K562 (cell line): ENCODE data around the gene SLC5A6. TPM values are rescaled to one million over a fixed set of nuclear protein-coding genes. Genes with fewer than 3 reads are reported as not detected.

ENCODE experiments used
- CREB1 ChIP-seq, 2 experiments: sonication (generic) in 1 of 2; formaldehyde crosslinking in 1 of 2; IDR thresholded peaks; 2 replicates each; pipeline versions ENCODE4 v1.6.1 to v1.8.0; 2012 to 2022; ENCODE audit warnings: inconsistent platforms in 1 of 2, mild to moderate bottlenecking in 1 of 2, missing genetic modification reagents in 1 of 2, moderate library complexity in 1 of 2
- EHMT2 ChIP-seq: fragments of 450-650 bp; IDR thresholded peaks from 2 replicates; pipeline ENCODE4 v1.6.1; 2018; ENCODE audit warnings: antibody characterized with exemption
- ETS1 ChIP-seq: conservative IDR thresholded peaks from 2 replicates; pipeline ENCODE4 v1.6.1; 2011; ENCODE audit warnings: low read depth, mild to moderate bottlenecking, low read length; ENCODE audit not compliant: control insufficient read depth
- ETV5 ChIP-seq: sonication (generic); formaldehyde crosslinking; IDR thresholded peaks from 2 replicates; pipeline ENCODE4 v1.4.0; 2020; ENCODE audit warnings: low read depth, mild to moderate bottlenecking, missing genetic modification reagents
- EZH2 ChIP-seq: IDR thresholded peaks from 2 replicates; pipeline ENCODE4 v1.6.1; 2012; ENCODE audit warnings: low read depth, mild to moderate bottlenecking, inconsistent platforms, low read length, borderline replicate concordance
- MAX ChIP-seq: sonication (generic); formaldehyde crosslinking; IDR thresholded peaks from 2 replicates; pipeline ENCODE4 v1.9.0; 2022; ENCODE audit warnings: mild to moderate bottlenecking, missing genetic modification reagents
- MNT ChIP-seq, 2 experiments: fragments of 450-650 bp; conservative IDR thresholded peaks; 2 replicates each; pipeline ENCODE4 v1.6.1; 2017; ENCODE audit warnings: mild to moderate bottlenecking in 2 of 2, moderate library complexity in 2 of 2
- NEUROD1 ChIP-seq: fragments of 150-350 bp; IDR thresholded peaks from 2 replicates; pipeline ENCODE4 v1.6.1; 2014; ENCODE audit warnings: borderline replicate concordance, low read length, low read depth; ENCODE audit not compliant: partially characterized antibody
- PRPF4 ChIP-seq: fragments of 200-400 bp; formaldehyde crosslinking; IDR thresholded peaks from one replicate; pipeline ENCODE4 v1.6.1; 2017; ENCODE audit warnings: low read length, low read depth, mild to moderate bottlenecking; ENCODE audit not compliant: insufficient read depth, poor library complexity, severe bottlenecking
- SRSF3 ChIP-seq: fragments of 200-400 bp; formaldehyde crosslinking; IDR thresholded peaks from 2 replicates; pipeline ENCODE4 v1.6.1; 2016; ENCODE audit warnings: mild to moderate bottlenecking, low read length, moderate library complexity; ENCODE audit not compliant: insufficient read depth
- TEAD1 ChIP-seq, 2 experiments: fragments of 450-650 bp in 1 of 2; sonication (generic) in 1 of 2; formaldehyde crosslinking; IDR thresholded peaks; 2 replicates each; pipeline versions ENCODE4 v1.4.0 to v1.8.0; 2020 to 2022; ENCODE audit warnings: mild to moderate bottlenecking in 2 of 2, missing genetic modification reagents in 1 of 2
- ZBTB7A ChIP-seq: IDR thresholded peaks from 2 replicates; pipeline ENCODE4 v1.6.1; 2011; ENCODE audit warnings: low read depth, mild to moderate bottlenecking, low read length, moderate library complexity, borderline replicate concordance; ENCODE audit not compliant: control insufficient read depth
- polyA plus RNA-seq, 8 experiments: library from polyadenylated mRNA; depleted of rRNA in 4 of 8; stranded (reverse) in 5 of 8; unstranded in 3 of 8; fragments of >200 nt; fragmentation: Nextera tagmentation in 2 of 8; fragmentation: Illumina TruSeq in 1 of 8; extraction: Ambion mirVana in 2 of 8; extraction: Trizol in 1 of 8; gene quantifications; 2 replicates each; pipeline versions ENCODE4 v1.2.1 to v1.2.3, GENCODE V29; 2011 to 2014; ENCODE audit warnings: inconsistent platforms in 1 of 8, missing spikeins in 1 of 8
- total RNA-seq, 7 experiments: library from RNA; depleted of rRNA in 6 of 7; stranded (reverse); fragments of >200 nt in 6 of 7; fragmentation: Illumina TruSeq in 2 of 7; extraction: Trizol in 2 of 7; gene quantifications; 2 replicates each; pipeline versions ENCODE4 v1.2.1 to v1.2.3, GENCODE V29; 2011 to 2021; ENCODE audit warnings: low replicate concordance in 1 of 7

The SLC5A6 gene
- total and polyA plus RNA-seq, 9 of the 15 experiments (the other 6 are each of a cell fraction or from before 2014, with no cell fraction given) = 32.6 to 137 (median 107) TPM

- TF ChIP-seq MNT (conservative IDR thresholded peaks at IDR 0.05) (0 out of 4 replicates have a peak, but pooled peaks of 1 of the 2 experiments have one; percentile 35), ETV5 (CRISPR knock-in tag) (no peak), ZBTB7A (peak; percentile 21; the same call in 1 of the 2 replicates), PRPF4 (no peak), TEAD1 (CRISPR knock-in tag; IDR thresholded peaks at IDR 0.05) (0 out of 4 replicates have a peak, but pooled peaks of 1 of the 2 experiments have one; percentile 7), EZH2 (no peak), CREB1 (IDR thresholded peaks at IDR 0.05) (no peak), CREB1 (CRISPR knock-in tag; IDR thresholded peaks at IDR 0.05) (no peak), EHMT2 (no peak), NEUROD1 (no peak), MAX (CRISPR knock-in tag) (0 out of 2 replicates have a peak, but pooled peaks have one; percentile 36), SRSF3 (no peak), ETS1 (peak; percentile 27; the same call in 1 of the 2 replicates)
Measured at GRCh38 chr2:27211241-27211942, 676 bp downstream of the SLC5A6 start (continued).
